Urothelium cell line (cell line): ENCODE data around the gene NPBWR2.
A peak's percentile ranks its signal among the peaks of the same experiment; 100 is the strongest.

Experiments
- DNase-seq: peaks from one replicate; pipeline ENCODE4 v3.0.0; 2011; ENCODE audit warnings: low spot score, mixed read lengths
- FAIRE-seq: peaks from 2 replicates; lab custom pipeline; 2011; peaks lifted over from hg19 to GRCh38; lab: Jason Lieb, UNC

Gene NPBWR2

GRCh38 chr20:64076061-64076997 is 31.0 kb downstream of the NPBWR2 start:
- DNase-seq (no peak), FAIRE-seq (no peak)

DNA sequence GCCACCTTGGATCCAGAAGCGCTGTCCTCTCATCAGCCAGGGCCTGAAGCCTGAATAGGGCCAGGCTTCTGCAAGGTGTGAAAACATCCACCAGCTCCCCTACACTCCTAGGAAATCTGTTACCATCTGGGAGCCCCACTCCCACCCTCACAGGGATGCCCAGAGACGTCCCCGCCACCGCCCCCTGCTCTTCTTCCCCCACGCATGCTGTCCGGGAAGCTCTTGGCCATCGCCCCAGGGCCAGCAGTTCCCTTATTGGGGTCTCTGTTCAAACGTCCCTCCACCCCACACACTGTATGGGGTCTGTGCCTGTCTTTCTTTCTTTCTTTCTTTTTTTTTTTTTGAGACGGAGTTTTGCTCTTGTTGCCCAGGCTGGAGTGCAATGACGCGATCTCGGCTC is 31.8 kb downstream of the NPBWR2 start:
- no peak for FAIRE-seq
- no peak for DNase-seq

GRCh38 chr20:64074963-64075362 is 32.4 kb downstream of the NPBWR2 start:
- DNase-seq: no peak

DNA sequence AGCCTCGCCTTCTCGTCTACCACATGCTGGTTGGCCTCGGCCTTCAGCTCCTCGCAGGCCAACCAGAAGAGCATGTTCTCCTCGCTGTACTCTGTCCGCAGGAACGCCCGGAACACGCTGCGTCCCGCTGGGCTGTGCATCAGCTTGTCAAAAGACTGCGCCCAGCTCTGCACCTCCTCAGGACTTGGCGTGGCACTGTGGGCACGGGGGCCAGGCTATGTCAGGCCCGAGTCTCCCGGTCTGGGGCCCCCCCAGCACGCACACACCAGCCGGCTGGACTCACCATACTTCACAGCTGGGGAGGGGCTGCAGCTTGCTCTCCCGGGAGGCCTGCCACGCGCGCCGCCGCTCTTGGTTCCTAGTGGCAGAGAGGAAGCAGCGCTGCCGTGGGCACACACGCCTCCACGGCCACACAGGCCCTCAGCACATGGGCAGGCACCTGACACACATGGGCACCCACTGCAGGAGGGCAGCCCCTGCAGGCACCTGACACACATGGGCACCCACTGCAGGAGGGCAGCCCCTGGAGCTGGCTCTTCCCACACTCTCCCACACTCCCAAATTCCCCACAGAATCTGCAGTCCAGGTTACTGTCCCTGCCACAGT is 33.1 kb downstream of the NPBWR2 start:
- DNase-seq (no peak), FAIRE-seq (no peak)

More at GRCh38 chr20:64074963-64075362, 32.4 kb downstream of the NPBWR2 start:
- no peak for FAIRE-seq

- DNase-seq (no peak), FAIRE-seq (no peak)
These were observed 33.7 kb downstream of the NPBWR2 start for GRCh38 chr20:64073476-64074183.

GRCh38 chr20:64072498-64073063 is 34.8 kb downstream of the NPBWR2 start:
- no peak for DNase-seq
- no peak for FAIRE-seq

GRCh38 chr20:64071341-64072332 is 35.7 kb downstream of the NPBWR2 start:
- FAIRE-seq: no peak
- DNase-seq: no peak

- FAIRE-seq (no peak), DNase-seq (no peak)
These were observed 36.9 kb downstream of the NPBWR2 start for GRCh38 chr20:64070244-64070993.

DNA sequence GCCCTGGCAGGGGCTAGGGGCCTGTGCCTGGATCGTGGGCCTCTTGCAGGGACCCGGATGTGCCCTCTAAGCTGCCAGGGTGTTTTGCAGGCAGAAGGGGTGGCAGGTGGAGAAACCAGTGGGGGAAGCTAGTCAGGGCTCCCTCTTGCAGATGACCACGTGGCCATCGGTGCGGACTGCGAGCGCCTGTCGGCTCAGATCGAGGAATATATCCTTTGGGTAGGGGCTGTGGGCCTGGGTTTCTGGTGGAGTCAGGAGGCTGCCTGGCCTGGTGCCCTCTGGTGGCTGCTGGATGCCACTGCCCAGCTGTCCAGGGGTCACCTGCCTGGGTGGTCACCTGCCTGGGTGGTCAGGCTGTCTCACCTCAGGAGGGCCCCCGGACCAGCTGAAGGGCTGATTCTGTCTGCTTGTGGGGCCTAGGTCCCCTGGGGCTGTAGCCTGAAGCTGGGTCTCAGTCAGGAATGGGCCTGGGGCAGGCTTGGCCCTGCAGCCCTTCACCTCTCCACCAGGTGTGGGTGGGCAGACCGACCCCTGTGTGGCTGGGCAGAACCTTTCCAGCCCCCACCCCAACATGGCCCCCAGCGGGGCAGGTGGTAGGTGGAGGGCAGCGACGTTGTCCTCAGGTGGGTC is 37.6 kb downstream of the NPBWR2 start:
- DNase-seq (peak; percentile 65), FAIRE-seq (peak; percentile 46)

DNA sequence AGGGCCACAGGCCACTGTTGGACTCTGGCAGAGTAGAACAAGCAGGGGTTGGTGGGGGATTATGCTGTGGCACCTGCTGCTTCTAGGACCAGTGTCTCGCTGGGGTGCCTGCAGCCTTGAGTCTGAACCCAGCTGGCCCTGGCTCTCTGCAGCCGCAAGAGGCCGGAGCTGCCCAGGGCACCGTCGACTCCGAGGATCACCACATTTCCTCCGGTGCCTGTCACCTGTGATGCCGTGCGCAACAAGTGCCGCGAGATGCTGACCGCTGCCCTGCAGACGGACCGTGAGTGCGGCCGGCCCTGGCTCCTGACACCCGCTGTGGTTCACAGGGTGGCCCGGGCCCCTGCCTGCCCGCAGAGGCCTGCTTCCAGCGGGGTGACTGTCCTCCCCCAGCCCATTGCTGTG is 38.2 kb downstream of the NPBWR2 start:
- no peak for FAIRE-seq
- DNase-seq: no peak

GRCh38 chr20:64068386-64069208 is 38.8 kb downstream of the NPBWR2 start:
- no peak for FAIRE-seq

GRCh38 chr20:64067733-64068307 is 39.5 kb downstream of the NPBWR2 start:
- DNase-seq (no peak), FAIRE-seq (no peak)

More at GRCh38 chr20:64068386-64069208, 38.8 kb downstream of the NPBWR2 start:
- no peak for DNase-seq

DNA sequence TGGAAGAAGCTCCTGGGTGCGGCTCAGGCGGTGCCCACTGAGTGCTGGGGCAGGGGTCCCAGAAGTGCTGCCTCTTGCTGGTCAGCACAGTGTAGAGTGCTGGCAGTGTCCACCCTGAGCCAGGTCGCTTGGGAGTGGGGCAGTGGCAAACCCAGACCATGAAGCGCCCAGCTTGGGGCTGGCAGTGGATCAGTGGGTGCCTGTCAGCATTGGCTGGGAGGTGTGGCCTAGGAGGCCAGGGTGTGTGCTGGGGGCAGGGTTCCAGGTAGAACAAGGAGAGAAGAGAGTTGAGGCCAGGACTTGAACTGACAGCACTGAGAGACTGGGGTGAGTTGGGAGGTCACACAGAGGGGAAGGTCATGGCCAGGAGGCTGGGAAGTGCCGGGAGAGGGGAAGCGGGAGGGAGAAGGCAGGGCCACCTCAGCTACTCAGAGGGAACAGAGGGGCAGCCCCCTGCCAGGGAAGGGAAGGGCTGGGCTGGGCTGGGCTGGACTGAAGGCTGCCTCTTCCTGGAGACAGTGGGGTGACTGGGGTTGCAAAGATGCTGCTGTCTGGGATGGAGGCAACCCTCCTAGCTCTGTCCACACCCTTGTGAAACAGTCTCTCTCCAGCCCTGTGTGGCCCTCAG is 40.2 kb downstream of the NPBWR2 start:
- no peak for DNase-seq
- no peak for FAIRE-seq

DNA sequence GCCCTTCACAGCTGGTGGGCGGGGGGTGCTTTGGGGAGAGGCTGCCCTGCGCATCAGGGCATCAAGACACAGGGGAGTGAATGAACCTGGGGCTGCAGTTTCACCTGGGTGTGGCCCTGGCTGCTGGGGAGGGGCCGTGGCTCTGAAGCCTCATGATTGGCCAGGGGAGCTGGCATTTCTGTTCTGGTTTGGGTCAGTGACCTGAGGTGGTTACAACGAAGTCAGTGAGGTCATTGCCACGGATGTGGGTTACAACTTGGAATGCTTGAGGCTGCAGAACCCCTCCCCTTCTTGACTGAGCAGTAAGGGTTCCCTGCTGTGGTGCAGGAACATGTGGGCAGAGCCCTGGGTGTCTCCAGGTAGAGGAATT is 41.4 kb downstream of the NPBWR2 start:
- no peak for FAIRE-seq
- DNase-seq: peak; percentile 78

- no peak for FAIRE-seq
These were observed 42.0 kb downstream of the NPBWR2 start for GRCh38 chr20:64065062-64065973.

GRCh38 chr20:64064145-64064698 is 43.1 kb downstream of the NPBWR2 start:
- FAIRE-seq (no peak), DNase-seq (no peak)

More at GRCh38 chr20:64065062-64065973, 42.0 kb downstream of the NPBWR2 start:
- DNase-seq: no peak
